Measurements from ENCODE around the gene CAMK2B.

The CAMK2B gene

GRCh38 chr7:44325201-44325671 lies at the start of gene CAMK2B:
Gene CAMK2B (minus strand): TSS chr7:44325594. CDS start chr7:44325421, 173 bp downstream.
- DNase-seq = no peak

GRCh38 chr7:44374007-44374763 lies 48.8 kb upstream of the CAMK2B start:
- no peak for DNase-seq

- no peak for DNase-seq
Observed at GRCh38 chr7:44373418-44373740, 48.0 kb upstream of the CAMK2B start.

- DNase-seq = no peak
Observed at GRCh38 chr7:44372560-44373417, 47.4 kb upstream of the CAMK2B start.

GRCh38 chr7:44368885-44369284 lies 43.5 kb upstream of the CAMK2B start:
- DNase-seq = no peak

DNA sequence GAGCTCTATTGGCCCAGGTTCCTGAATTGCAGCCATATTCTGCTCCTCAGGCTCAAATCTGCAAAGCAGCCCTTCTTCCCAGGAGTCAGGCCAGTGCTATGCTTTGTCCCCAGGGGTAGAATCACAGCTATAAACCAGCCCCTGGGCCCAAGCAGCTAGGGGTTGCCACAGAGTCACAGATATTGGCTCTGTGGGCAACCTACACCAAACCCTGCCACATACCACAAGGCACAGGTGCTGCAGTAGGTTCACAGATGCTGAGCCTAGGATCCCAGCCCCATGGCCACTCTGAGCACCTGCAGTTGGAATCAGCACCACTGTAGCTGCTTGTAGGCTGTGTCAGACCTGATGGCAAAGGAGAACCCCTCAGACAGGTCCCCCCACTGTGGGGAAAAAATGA lies 43.1 kb upstream of the CAMK2B start:
- DNase-seq = no peak

- DNase-seq = no peak
Observed at GRCh38 chr7:44367475-44368043, 42.2 kb upstream of the CAMK2B start.

DNA sequence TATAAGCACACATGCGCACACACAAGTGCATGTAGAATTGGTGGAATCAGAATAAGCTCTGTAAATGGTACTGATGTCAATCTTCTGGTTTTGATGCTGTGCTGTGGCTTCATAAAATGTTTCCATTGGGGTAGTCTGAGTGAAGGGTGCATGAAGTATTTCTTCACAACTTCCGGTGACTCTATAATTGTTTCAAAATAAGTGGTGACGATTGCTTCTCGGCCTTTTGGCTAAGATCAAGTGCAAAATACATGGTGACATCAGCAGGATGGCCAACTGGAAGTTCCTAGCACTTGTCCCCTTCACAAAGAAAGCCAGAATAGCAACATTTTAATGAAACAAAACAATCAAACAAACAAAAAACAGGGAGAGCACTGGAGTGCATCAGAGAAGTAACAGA lies 41.6 kb upstream of the CAMK2B start:
- DNase-seq = no peak

DNA sequence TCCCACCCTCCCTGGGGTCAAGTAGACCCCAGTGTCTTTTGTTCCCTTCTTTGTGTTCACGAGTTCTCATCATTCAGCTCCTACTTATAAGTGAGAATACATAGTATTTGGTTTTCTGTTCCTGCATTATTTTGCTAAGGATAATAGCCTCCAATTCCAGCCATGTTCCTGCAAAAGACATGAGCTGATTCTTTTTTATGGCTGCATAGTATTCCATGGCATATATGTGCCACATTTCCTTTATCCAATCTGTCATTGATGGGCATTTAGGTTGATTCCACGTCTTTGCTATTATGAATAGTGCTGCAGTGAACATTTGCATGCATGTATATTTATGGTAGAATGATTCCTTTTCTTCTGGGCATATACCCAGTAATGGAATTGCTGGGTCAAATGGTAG lies 28.3 kb upstream of the CAMK2B start:
- no peak for DNase-seq

- DNase-seq = no peak
Observed at GRCh38 chr7:44348851-44349781, 23.7 kb upstream of the CAMK2B start.

GRCh38 chr7:44348300-44348699 lies 22.9 kb upstream of the CAMK2B start:
- DNase-seq = no peak

DNA sequence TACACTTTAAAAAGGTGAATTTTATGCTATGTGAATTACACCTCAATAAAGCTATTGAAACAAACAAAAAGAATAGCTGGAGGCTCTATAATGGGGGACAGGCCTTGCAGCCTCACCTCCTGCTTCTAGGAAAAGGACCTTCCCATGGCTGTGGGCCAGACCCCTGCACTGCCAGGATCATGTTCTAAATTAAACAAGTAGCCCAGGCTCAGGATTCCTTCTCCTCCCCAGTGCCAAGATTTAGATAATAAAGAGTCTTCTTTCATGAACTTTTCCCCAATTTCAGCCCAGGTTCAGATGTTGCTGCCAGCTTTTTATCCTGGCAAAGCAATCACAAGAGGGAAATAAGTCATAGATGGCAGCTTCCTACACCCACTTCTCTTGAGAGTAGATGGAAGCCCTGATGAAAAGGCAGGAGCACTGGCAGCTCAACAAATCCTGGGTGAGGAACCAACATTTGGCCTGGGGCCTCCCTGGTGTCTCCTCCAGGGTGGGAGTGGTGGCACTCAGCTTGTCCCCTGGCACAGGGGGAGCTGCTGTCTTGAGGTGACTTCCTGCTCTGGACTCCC lies 22.2 kb upstream of the CAMK2B start:
- no peak for DNase-seq

GRCh38 chr7:44346063-44346462 lies 20.7 kb upstream of the CAMK2B start:
- no peak for DNase-seq

GRCh38 chr7:44341401-44341800 lies 16.0 kb upstream of the CAMK2B start:
- no peak for DNase-seq

GRCh38 chr7:44338600-44338999 lies 13.2 kb upstream of the CAMK2B start:
- no peak for DNase-seq

- no peak for DNase-seq
Observed at GRCh38 chr7:44336491-44336890, 11.1 kb upstream of the CAMK2B start.

DNA sequence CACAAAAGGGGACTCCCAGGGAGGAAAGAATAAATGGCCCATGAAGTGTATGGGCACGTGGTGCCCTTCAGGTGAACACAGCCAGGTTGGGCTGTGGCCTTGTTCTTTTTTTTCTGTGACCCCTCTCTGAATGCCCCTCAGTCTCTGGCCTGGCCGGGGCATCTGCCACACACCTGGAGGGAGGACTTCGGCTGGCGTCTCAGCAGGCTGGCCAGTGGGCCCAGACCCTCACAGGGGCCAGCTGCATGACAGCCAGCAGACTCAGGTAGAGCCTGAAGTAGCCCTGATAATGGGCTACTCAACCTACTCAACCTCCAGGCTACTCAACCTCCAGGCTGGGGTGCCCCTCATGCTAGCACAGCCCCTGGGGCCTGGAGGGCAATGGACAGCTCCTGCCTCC lies 9.8 kb upstream of the CAMK2B start:
- DNase-seq = no peak

DNA sequence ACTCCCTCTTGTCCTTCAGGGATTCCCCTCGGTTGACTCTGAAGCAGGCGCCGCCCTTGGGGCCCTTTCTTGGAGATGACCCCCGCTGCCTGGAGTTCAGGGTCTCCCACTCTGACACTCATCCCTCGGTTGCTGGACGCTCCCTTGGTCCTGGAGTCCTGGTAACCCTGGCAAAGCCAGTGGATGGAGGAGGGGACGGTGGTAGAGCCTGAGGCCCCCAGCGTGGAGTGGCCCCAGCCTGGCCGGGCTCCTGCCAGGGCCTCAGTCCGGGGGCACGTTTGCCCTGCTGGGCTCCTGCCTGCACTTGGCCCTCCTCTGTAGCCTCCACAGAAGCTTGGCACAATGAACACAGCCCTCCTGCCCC lies 9.3 kb upstream of the CAMK2B start:
- DNase-seq = no peak

DNA sequence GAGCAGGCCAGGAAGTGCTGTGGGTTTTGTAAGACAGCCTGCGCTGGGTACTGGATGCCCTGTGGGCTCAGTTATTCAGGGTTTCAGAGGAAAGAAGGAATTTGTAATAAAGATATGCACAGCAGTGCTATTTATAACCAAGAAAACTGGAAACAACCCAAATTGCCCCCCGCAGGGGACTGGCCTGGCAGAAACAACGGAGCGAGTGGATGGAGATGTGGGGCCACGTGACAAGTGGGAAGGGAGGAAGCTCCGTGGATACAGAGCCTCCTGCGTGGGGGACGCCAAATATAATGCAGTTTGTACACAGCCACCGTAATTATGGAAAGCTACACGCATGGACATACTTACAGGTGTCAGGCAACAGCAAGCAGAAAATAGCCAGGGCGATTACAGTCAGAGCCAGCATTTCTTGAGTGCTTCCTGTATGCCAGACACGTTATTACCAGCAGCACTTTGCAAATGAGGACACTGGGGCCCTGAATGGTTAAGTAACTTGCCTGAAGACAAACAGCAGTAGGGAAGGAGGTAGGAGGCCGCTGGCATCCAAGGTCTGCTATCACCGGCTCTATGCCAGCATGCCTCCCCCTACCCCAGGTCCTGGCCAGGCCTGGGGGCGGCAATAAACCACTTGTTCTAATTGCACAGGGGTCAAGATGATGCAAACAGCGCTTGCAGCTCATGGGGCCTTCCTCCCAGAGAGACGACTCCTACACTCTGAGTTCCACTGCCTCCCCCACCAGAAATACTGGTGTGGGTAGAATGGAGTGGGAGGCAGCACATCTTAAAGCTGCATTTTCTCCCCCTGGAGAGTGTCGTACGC lies 8.7 kb upstream of the CAMK2B start:
- no peak for DNase-seq

- no peak for DNase-seq
Observed at GRCh38 chr7:44331682-44332081, 6.3 kb upstream of the CAMK2B start.

GRCh38 chr7:44330331-44330730 lies 4.9 kb upstream of the CAMK2B start:
- no peak for DNase-seq

GRCh38 chr7:44329888-44330287 lies 4.5 kb upstream of the CAMK2B start:
- no peak for DNase-seq

Data from KG1 (cell line).